ENCODE measurements around the gene IMMT. TPM values are rescaled to one million over a fixed set of nuclear protein-coding genes. Genes with fewer than 3 reads are reported as not detected.

Gene IMMT
- total RNA-seq, 4 donors from 2014 or later = 42.6 to 54.3 (median 46.6) TPM

- 94 to 97% methylated on average over 4 of the region's 4 CpGs for WGBS, 2 donors
- Histone ChIP-seq H3K36me3 (peaks cover 0 to 76% (median 17%) of the 10 kb centered on the region in 3 donors), H3K4me1 (peaks cover 0 to 8% (median 0%) of the 10 kb centered on the region in 4 donors), H3K27me3 (no peaks in the 10 kb centered on the region), H3K9me3 (no peaks in the 10 kb centered on the region), H3K4me3 (no peak overlapping the region), H3K27ac (no peak overlapping the region)
- TF ChIP-seq EP300 (IDR thresholded peaks at IDR 0.05) (no peak), POLR2A (IDR thresholded peaks at IDR 0.05) (no peak), CTCF (IDR thresholded peaks at IDR 0.05) (no peak)
- no peak for DNase-seq (ENCODE audit: low spot score in 2 of 2)
Measured at GRCh38 chr2:86170449-86170848, 24.8 kb downstream of the IMMT start.

- Histone ChIP-seq H3K27ac (no peak overlapping the region), H3K27me3 (no peaks in the 10 kb centered on the region), H3K36me3 (peaks cover 0 to 95% (median 8%) of the 10 kb centered on the region in 3 donors), H3K4me3 (no peak overlapping the region), H3K9me3 (no peaks in the 10 kb centered on the region), H3K4me1 (no peaks in the 10 kb centered on the region)
- DNase-seq (ENCODE audit: low spot score in 2 of 2) = no peak
- no peak for TF ChIP-seq POLR2A (IDR thresholded peaks at IDR 0.05)
- TF ChIP-seq CTCF (IDR thresholded peaks at IDR 0.05) = no peak
- 92 to 95% methylated on average over 6 of the region's 6 CpGs for WGBS, 2 donors
Measured at GRCh38 chr2:86160156-86160952, 34.9 kb downstream of the IMMT start.

GRCh38 chr2:86158286-86158685, 37.0 kb downstream of the IMMT start:
- TF ChIP-seq POLR2A (IDR thresholded peaks at IDR 0.05) (no peak), EP300 (IDR thresholded peaks at IDR 0.05) (no peak), CTCF (IDR thresholded peaks at IDR 0.05) (no peak)
- 87 to 88% methylated on average over 4 of the region's 4 CpGs for WGBS, 2 donors
- Histone ChIP-seq H3K27me3 (no peaks in the 10 kb centered on the region), H3K9me3 (no peaks in the 10 kb centered on the region), H3K4me3 (no peak overlapping the region), H3K27ac (no peak overlapping the region), H3K4me1 (no peaks in the 10 kb centered on the region), H3K36me3 (peaks cover 0 to 95% (median 8%) of the 10 kb centered on the region in 3 donors)
- no peak for DNase-seq (ENCODE audit: low spot score in 2 of 2)

- DNase-seq (ENCODE audit: low spot score in 2 of 2) = no peak
- Histone ChIP-seq H3K27me3 (no peaks in the 10 kb centered on the region), H3K4me1 (no peaks in the 10 kb centered on the region), H3K4me3 (no peak overlapping the region), H3K9me3 (no peaks in the 10 kb centered on the region), H3K36me3 (peaks cover 0 to 83% (median 8%) of the 10 kb centered on the region in 3 donors), H3K27ac (no peak overlapping the region)
- TF ChIP-seq CTCF (IDR thresholded peaks at IDR 0.05) = no peak
- TF ChIP-seq EP300 (IDR thresholded peaks at IDR 0.05) = no peak
- TF ChIP-seq POLR2A (IDR thresholded peaks at IDR 0.05) = no peak
- WGBS, 2 donors = 64 to 72% methylated on average over 2 of the region's 2 CpGs
Measured at GRCh38 chr2:86157009-86157556, 38.2 kb downstream of the IMMT start.

GRCh38 chr2:86150502-86150901, 44.8 kb downstream of the IMMT start:
- WGBS, 2 donors = 89 to 98% methylated on average over 2 of the region's 2 CpGs

More at GRCh38 chr2:86150502-86150901, 44.8 kb downstream of the IMMT start:
- H3K9me3 ChIP-seq = no peaks in the 10 kb centered on the region
- H3K27me3 ChIP-seq = no peaks in the 10 kb centered on the region
- TF ChIP-seq POLR2A (IDR thresholded peaks at IDR 0.05) (no peak), CTCF (IDR thresholded peaks at IDR 0.05) (no peak), EP300 (IDR thresholded peaks at IDR 0.05) (no peak)
- H3K4me3 ChIP-seq = no peak overlapping the region
- DNase-seq (ENCODE audit: low spot score in 2 of 2) = no peak
- peaks cover 0 to 77% (median 23%) of the 10 kb centered on the region in 3 donors for H3K36me3 ChIP-seq
- H3K4me1 ChIP-seq = no peaks in the 10 kb centered on the region
- no peak overlapping the region for H3K27ac ChIP-seq

Data from tibial nerve (tissue), 4 donors.